GM12878 (cell line): ENCODE data around the gene SLC2A4RG. TPM values are rescaled to one million over a fixed set of nuclear protein-coding genes. Genes with fewer than 3 reads are reported as not detected.

Experiments used
- ATAC-seq: fragments of 200-7000 bp; cut with Tn5 transposase; 3 replicates; pipeline ENCODE4 v1.9.1; 2020; ENCODE audit warnings: mild to moderate bottlenecking, moderate library complexity
- BruUV-seq: library from RNA; stranded (reverse); fragments of 400-500 nt; replicated peaks from 2 replicates; lab custom pipeline; 2021; lab: Mats Ljungman, UMichigan
- CTCF ChIA-PET: fragments of 300-600 bp; sonication (Branson Sonifier 250); formaldehyde crosslinking; extraction: SDS; loops from one replicate; lab custom pipeline; 2021; ENCODE audit warnings: inconsistent platforms; lab: Yijun Ruan, JAX
- POLR2A ChIA-PET: fragments of 350-600 bp; formaldehyde crosslinking; extraction: SDS; loops from one replicate; lab custom pipeline; 2021; ENCODE audit warnings: inconsistent platforms; lab: Charles Lee
- RAD21 ChIA-PET: fragments of 300-600 bp; sonication (Branson Sonifier 250); formaldehyde crosslinking; loops from one replicate; lab custom pipeline; 2023; ENCODE audit warnings: antibody characterized with exemption; ENCODE audit not compliant: unreplicated experiment; lab: Charles Lee
- SMC1A ChIA-PET: fragments of 300-600 bp; sonication (Branson Sonifier 250); formaldehyde crosslinking; loops from one replicate; lab custom pipeline; 2023; ENCODE audit not compliant: unreplicated experiment, uncharacterized antibody; lab: Charles Lee
- DNase-seq: peaks from one replicate; pipeline ENCODE4 v3.0.0-alpha.2; 2011; ENCODE audit warnings: low read depth, low spot score
- FAIRE-seq: peaks from 3 replicates; lab custom pipeline; 2011; peaks lifted over from hg19 to GRCh38; lab: Jason Lieb, UNC
- H2AFZ ChIP-seq: 2 replicates; pipeline ENCODE4 v1.6.0; 2011; ENCODE audit warnings: low read depth, low read length, control low read depth; ENCODE audit not compliant: control insufficient read depth
- H3K27ac ChIP-seq: 2 replicates; pipeline ENCODE4 v1.5.1; 2011; ENCODE audit warnings: control low read depth; ENCODE audit not compliant: control insufficient read depth, insufficient read depth
- H3K27me3 ChIP-seq, 2 experiments: replicated peaks in 1 of 2; 2 replicates each; pipeline versions ENCODE4 v1.6.0 to v1.6.1; 2011; ENCODE audit warnings: low read length in 1 of 2; ENCODE audit not compliant: control insufficient read depth in 2 of 2, insufficient read depth in 2 of 2
- H3K36me3 ChIP-seq, 2 experiments: 2 replicates each; pipeline ENCODE4 v1.5.1; 2011; ENCODE audit warnings: low read length in 1 of 2; ENCODE audit not compliant: control insufficient read depth in 2 of 2, insufficient read depth in 2 of 2
- H3K4me1 ChIP-seq: 2 replicates; pipeline ENCODE4 v1.6.1; 2011; ENCODE audit warnings: mild to moderate bottlenecking, low read length, moderate library complexity, mixed read lengths; ENCODE audit not compliant: control insufficient read depth, insufficient read depth
- H3K4me2 ChIP-seq: 2 replicates; pipeline ENCODE4 v1.6.0; 2011; ENCODE audit warnings: control low read depth; ENCODE audit not compliant: control insufficient read depth, insufficient read depth
- H3K4me3 ChIP-seq: fragments of 200-600 bp; sonication (generic); 2 replicates; pipeline ENCODE4 v1.5.1; 2016
- H3K79me2 ChIP-seq: 2 replicates; pipeline ENCODE4 v1.6.0; 2011; ENCODE audit warnings: low read length; ENCODE audit not compliant: control insufficient read depth, insufficient read depth
- H3K9ac ChIP-seq: 2 replicates; pipeline ENCODE4 v1.8.0; 2011; ENCODE audit warnings: low read length, control low read depth, mixed read lengths; ENCODE audit not compliant: control insufficient read depth, insufficient read depth
- H3K9me3 ChIP-seq: replicated peaks from 3 replicates; pipeline ENCODE4 v1.5.1; 2011; ENCODE audit warnings: mild to moderate bottlenecking, low read length; ENCODE audit not compliant: control insufficient read depth, insufficient read depth
- H4K20me1 ChIP-seq: 2 replicates; pipeline ENCODE4 v1.6.0; 2011; ENCODE audit not compliant: control insufficient read depth, insufficient read depth
- DPF2 ChIP-seq: fragments of 450-650 bp; IDR thresholded peaks from 2 replicates; pipeline ENCODE4 v1.6.1; 2017; ENCODE audit warnings: mild to moderate bottlenecking
- MEF2B ChIP-seq: fragments of 450-650 bp; IDR thresholded peaks from 2 replicates; pipeline ENCODE4 v1.6.1; 2018; ENCODE audit warnings: mild to moderate bottlenecking, moderate library complexity; ENCODE audit not compliant: partially characterized antibody, poor library complexity, severe bottlenecking
- RELA ChIP-seq: fragments of 450-650 bp; IDR thresholded peaks from 2 replicates; pipeline ENCODE4 v1.8.0; 2014; ENCODE audit warnings: borderline replicate concordance; ENCODE audit not compliant: partially characterized antibody
- SMAD5 ChIP-seq: IDR thresholded peaks from 2 replicates; pipeline ENCODE4 v1.6.1; 2016; ENCODE audit warnings: antibody characterized with exemption, low read depth
- STAT3 ChIP-seq: IDR thresholded peaks from 2 replicates; pipeline ENCODE4 v1.6.1; 2011; ENCODE audit warnings: low read depth, low read length, improper control_type of control experiment
- ZBED1 ChIP-seq: IDR thresholded peaks from 2 replicates; pipeline ENCODE4 v1.6.1; 2016; ENCODE audit warnings: borderline replicate concordance
- ZBTB11 ChIP-seq: fragments of 450-650 bp; formaldehyde crosslinking; IDR thresholded peaks from 2 replicates; pipeline ENCODE4 v1.5.0; 2022; ENCODE audit warnings: mild to moderate bottlenecking, missing genetic modification characterization
- WGBS: methylation state at CpG from one replicate; pipeline ENCODE4 v1.1.6; 2016; ENCODE audit warnings: low lambda C conversion rate; ENCODE audit not compliant: insufficient replicate concordance, insufficient coverage; ENCODE audit errors: missing lambda C conversion rate; 5-methylcytosine and 5-hydroxymethylcytosine counted together
- in situ Hi-C: fragments of 300-500 bp; cut with MboI; formaldehyde crosslinking; loops from 9 replicates; pipeline ENCODE4 v1.14.3; 2018; ENCODE audit warnings: mixed read lengths
- intact Hi-C: fragments of 100-400 bp; cut with micrococcal nuclease; formaldehyde crosslinking; loops from one replicate; pipeline ENCODE4 v1.14.2; 2022; ENCODE audit not compliant: unreplicated experiment
- polyA plus RNA-seq, 11 experiments: library from polyadenylated mRNA; depleted of rRNA in 4 of 11; unstranded in 6 of 11; stranded (reverse) in 5 of 11; fragments of >200 nt; fragmentation: Nextera tagmentation in 4 of 11; fragmentation: Illumina TruSeq in 1 of 11; extraction: Ambion mirVana in 4 of 11; extraction: Trizol in 1 of 11; gene quantifications; 1 replicate in 1 of 11; 2 replicates in 10 of 11; pipeline versions ENCODE4 v1.2.1 to v1.2.3, GENCODE V29; 2011 to 2016; ENCODE audit warnings: inconsistent platforms in 2 of 11, missing spikeins in 2 of 11, low read depth in 1 of 11
- total RNA-seq, 4 experiments: library from RNA; depleted of rRNA in 3 of 4; stranded (reverse); fragments of >200 nt in 3 of 4; fragmentation: Illumina TruSeq in 1 of 4; extraction: Trizol in 1 of 4; gene quantifications; 2 replicates each; pipeline versions ENCODE4 v1.2.1 to v1.2.3, GENCODE V29; 2013 to 2021

The SLC2A4RG gene
- total and polyA plus RNA-seq, 10 of the 15 experiments (the other 5 are each of a cell fraction or from before 2014, with no cell fraction given), result 0.34 to 65.9 (median 13.3) TPM

- POLR2A ChIA-PET, result no interaction called here
- ATAC-seq, result no peak
- Histone ChIP-seq H3K27ac (no peak overlapping the region), H3K4me2 (no peak overlapping the region), H3K4me1 (no peaks in the 10 kb centered on the region), H3K36me3 (no peaks in the 10 kb centered on the region), H2AFZ (no peak overlapping the region), H3K4me3 (no peak overlapping the region), H3K9ac (no peak overlapping the region), H4K20me1 (no peaks in the 10 kb centered on the region), H3K27me3 (peaks cover 0 to 2% of the 10 kb centered on the region in 2 experiments; a peak in 1 of 4 replicates), H3K79me2 (no peaks in the 10 kb centered on the region), H3K9me3 (no peaks in the 10 kb centered on the region)
- DNase-seq, result no peak
- RAD21 ChIA-PET, result no interaction called here
- CTCF ChIA-PET, result no interaction called here
- 77% methylated on average over 25 of the region's 45 CpGs for WGBS
- SMC1A ChIA-PET, result interaction anchor here (0.8 kb wide), 1 partner anchor 353 kb away, joined by 5 read pairs; no protein-coding TSS in a partner anchor
- intact Hi-C loops (no loop called here), in situ Hi-C loops (no loop called here)
- no peak for FAIRE-seq
- BruUV-seq, result no TSS peak
- no peak for TF ChIP-seq MEF2B
- no peak for TF ChIP-seq DPF2
- TF ChIP-seq STAT3, result no peak
- no peak for TF ChIP-seq ZBED1
- TF ChIP-seq RELA, result no peak
- no peak for TF ChIP-seq SMAD5
- no peak for TF ChIP-seq ZBTB11 (CRISPR knock-in tag)
These were observed 12.1 kb downstream of the SLC2A4RG start for GRCh38 chr20:63751471-63752271.
